Duodenal mucosa (tissue), 2 donors: Measurements from ENCODE around the gene TUBB2B.
A peak's percentile ranks its signal among the peaks of the same experiment; 100 is the strongest.

ENCODE experiments used
- H3K27ac ChIP-seq: one replicate; pipeline ENCODE4 v1.7.0; 2013; ENCODE audit warnings: low read depth, low read length
- H3K27me3 ChIP-seq, 2 donors: one replicate each; pipeline ENCODE4 v1.7.0; 2013; ENCODE audit warnings: low read length in 2 of 2, control low read depth in 1 of 2; ENCODE audit not compliant: insufficient read depth in 2 of 2, control insufficient read depth in 1 of 2
- H3K36me3 ChIP-seq, 2 donors: one replicate each; pipeline ENCODE4 v1.7.0; 2013; ENCODE audit warnings: low read length in 2 of 2, control low read depth in 1 of 2; ENCODE audit not compliant: insufficient read depth in 2 of 2, control insufficient read depth in 1 of 2
- H3K4me1 ChIP-seq, 2 donors: one replicate each; pipeline ENCODE4 v1.7.0; 2013; ENCODE audit warnings: low read length in 2 of 2, control low read depth in 1 of 2; ENCODE audit not compliant: insufficient read depth in 2 of 2, control insufficient read depth in 1 of 2
- H3K4me3 ChIP-seq, 2 donors: one replicate each; pipeline ENCODE4 v1.7.0; 2013; ENCODE audit warnings: low read length in 2 of 2, low read depth in 1 of 2
- H3K9ac ChIP-seq, 2 donors: one replicate each; pipeline ENCODE4 v1.7.0; 2013; ENCODE audit warnings: low read length in 2 of 2, low read depth in 1 of 2
- H3K9me3 ChIP-seq, 2 donors: one replicate each; pipeline ENCODE4 v1.7.0; 2013; ENCODE audit warnings: low read length in 2 of 2, control low read depth in 1 of 2; ENCODE audit not compliant: control insufficient read depth in 1 of 2

Gene TUBB2B

DNA sequence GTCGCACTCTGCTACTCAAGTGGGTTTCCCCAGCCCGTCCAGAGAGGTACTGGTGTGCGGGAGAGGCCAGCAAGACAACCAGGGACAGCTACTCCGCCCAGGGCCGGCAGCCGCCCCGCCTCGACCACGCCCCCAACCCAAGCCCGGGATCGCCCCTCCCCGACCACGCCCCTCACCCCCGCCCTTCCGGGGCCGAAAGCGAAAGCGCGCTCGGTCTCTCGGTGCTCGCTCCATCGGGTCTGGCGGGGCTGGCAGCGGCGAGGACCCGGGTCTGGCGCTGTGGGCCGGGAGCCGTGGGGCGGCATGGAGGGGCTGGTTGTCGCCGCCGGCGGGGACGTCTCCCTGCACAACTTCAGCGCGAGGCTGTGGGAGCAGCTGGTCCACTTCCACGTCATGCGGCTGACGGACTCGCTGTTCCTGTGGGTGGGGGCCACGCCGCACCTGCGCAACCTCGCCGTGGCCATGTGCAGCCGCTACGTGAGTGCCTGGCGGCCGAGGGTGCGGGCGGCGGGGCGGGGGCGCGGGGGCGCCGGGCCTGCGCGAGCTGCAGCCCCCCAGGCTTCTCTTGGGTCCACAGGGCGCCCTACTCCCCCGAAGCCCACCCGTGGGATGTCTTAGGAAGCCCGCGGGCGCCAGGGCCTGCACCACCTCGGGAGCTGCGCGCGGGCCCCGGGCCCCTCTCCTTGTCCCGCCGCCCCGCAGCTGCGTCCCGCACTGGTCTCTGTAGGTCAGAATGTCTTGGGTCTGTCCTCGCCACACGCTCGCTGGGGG lies 31.5 kb upstream of the TUBB2B start, which contains the start of gene PSMG4:
PSMG4 (plus strand) TSS at position 228 of the 771 bp plus-strand sequence; CDS start at position 304, 76 bp downstream.
- H3K27ac ChIP-seq: peak within 1 kb of the TSS; percentile 63

DNA sequence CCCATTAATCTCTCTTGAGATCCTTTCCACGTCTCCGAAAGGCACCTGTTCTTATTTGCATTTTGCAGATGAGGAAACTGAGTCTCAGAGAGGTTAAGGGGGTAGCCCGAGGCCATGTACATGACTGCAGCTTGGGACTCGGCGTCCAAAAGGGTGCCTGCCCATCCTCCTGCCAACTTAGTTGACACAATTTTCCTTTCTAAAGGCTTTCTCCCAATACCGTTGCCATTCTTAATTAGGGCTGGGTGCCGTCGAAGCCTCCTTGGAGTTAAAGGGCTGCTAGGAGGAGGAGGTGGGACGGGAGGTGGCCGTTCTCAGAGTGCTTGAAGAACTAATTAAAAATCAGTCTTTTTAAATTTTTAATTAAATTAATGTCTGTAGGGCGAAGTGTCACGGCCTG lies 30.7 kb upstream of the TUBB2B start:
- Histone ChIP-seq H3K9ac (peak overlapping the region in 1 of 2 donors; percentile 51), H3K36me3 (peaks cover 0 to 3% of the 10 kb centered on the region in 2 donors), H3K27ac (no peak overlapping the region)

More for the DNA sequence above, 31.5 kb upstream of the TUBB2B start, which contains the start of gene PSMG4:
- Histone ChIP-seq H3K4me1 (peaks cover 6 to 25% of the 10 kb centered on the region in 2 donors), H3K36me3 (peaks cover 0 to 10% of the 10 kb centered on the region in 2 donors), H3K27me3 (no peaks in the 10 kb centered on the region), H3K9me3 (no peaks in the 10 kb centered on the region), H3K4me3 (peak within 1 kb of the TSS; percentile 76 to 94), H3K9ac (peak within 1 kb of the TSS; percentile 51 to 56)

DNA sequence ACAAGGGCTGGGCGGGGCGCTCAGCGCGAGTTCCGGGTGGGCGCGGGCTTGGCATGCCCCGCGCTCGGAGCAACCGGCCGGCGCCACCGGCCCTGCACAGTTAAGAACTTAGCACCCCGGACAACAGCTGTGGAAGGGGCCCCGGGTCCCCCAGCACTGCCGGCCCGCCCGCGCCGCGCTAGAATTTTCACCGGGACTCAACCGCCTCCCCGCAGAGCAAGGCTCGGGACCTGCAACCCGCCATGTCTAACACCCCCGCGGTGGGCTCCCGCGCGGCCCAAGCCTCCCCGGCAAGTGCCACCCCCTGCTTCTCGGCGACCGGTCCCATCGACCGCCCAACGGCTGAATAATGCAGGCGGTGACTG lies 26.1 kb upstream of the TUBB2B start:
- Histone ChIP-seq H3K27ac (no peak overlapping the region), H3K4me3 (no peak overlapping the region), H3K27me3 (no peaks in the 10 kb centered on the region), H3K9ac (no peak overlapping the region), H3K4me1 (peaks cover 6 to 14% of the 10 kb centered on the region in 2 donors), H3K36me3 (no peaks in the 10 kb centered on the region), H3K9me3 (no peaks in the 10 kb centered on the region)

More for the DNA sequence above, 30.7 kb upstream of the TUBB2B start:
- Histone ChIP-seq H3K9me3 (no peaks in the 10 kb centered on the region), H3K27me3 (no peaks in the 10 kb centered on the region), H3K4me1 (peaks cover 6 to 21% of the 10 kb centered on the region in 2 donors), H3K4me3 (peak overlapping the region; percentile 76 to 94)

DNA sequence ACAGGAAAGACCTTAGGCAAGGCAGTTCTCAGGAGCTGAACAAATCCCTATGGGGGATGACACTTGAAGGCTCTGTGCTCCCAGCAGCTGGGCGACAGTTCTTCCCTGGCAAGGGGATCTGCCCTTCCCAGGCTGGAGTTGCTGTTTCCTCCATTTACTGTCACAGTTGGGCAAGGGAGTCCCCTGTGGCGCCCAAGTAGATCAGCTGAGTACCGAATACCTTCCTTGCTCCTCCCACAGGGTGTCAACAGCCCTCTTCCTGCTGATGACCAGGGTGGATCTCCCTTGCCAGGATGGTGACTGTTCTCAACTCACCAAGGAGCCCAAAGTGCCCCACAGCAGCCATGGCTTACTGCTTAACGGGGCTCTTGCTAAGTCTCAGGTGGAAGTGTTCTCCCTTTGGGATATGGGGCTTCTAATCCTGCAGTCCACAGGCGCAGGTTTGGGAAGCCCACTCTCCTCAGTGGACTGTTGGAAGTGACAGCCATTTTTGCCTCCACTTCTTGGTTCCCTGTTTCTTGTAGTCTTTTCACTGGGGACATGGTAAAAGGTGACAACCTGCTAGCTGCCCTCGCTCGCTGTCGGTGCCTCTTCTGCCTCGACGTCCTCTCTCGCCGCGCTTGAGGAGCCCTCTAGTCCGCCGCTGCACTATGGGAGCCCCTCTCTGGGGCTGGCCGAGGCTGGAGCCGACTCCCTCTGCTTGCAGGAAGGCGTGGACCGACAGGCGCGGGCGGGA lies 25.6 kb upstream of the TUBB2B start:
- no peaks in the 10 kb centered on the region for H3K9me3 ChIP-seq
- H3K36me3 ChIP-seq: no peaks in the 10 kb centered on the region
- no peaks in the 10 kb centered on the region for H3K27me3 ChIP-seq
- H3K9ac ChIP-seq: no peak overlapping the region
- no peak overlapping the region for H3K27ac ChIP-seq
- H3K4me3 ChIP-seq: no peak overlapping the region
- H3K4me1 ChIP-seq: peaks cover 8 to 9% of the 10 kb centered on the region in 2 donors

DNA sequence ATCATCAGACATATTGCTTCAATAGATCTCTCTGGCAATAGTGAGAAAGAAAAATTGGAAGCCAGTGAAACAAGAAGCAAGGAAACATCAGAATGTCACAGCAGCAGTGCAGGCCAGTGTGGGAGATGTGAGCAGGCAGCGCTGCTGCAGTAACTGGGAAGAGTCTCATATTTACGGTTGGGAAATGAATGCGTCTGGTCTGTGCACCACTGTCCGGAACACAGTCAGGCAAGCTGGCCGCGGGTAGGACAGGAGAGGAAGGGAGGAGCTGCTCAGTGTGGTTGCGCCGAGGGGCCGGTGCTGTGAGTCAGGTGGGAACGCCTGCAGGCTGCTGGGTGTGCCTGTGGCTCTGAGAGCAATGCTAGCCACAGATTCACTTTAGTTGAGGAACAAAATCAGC lies 24.9 kb upstream of the TUBB2B start:
- peaks cover 8 to 10% of the 10 kb centered on the region in 2 donors for H3K4me1 ChIP-seq
- H3K9ac ChIP-seq: no peak overlapping the region
- H3K4me3 ChIP-seq: no peak overlapping the region
- peaks cover 0 to 2% of the 10 kb centered on the region in 2 donors for H3K27me3 ChIP-seq
- no peak overlapping the region for H3K27ac ChIP-seq
- H3K36me3 ChIP-seq: no peaks in the 10 kb centered on the region
- no peaks in the 10 kb centered on the region for H3K9me3 ChIP-seq

DNA sequence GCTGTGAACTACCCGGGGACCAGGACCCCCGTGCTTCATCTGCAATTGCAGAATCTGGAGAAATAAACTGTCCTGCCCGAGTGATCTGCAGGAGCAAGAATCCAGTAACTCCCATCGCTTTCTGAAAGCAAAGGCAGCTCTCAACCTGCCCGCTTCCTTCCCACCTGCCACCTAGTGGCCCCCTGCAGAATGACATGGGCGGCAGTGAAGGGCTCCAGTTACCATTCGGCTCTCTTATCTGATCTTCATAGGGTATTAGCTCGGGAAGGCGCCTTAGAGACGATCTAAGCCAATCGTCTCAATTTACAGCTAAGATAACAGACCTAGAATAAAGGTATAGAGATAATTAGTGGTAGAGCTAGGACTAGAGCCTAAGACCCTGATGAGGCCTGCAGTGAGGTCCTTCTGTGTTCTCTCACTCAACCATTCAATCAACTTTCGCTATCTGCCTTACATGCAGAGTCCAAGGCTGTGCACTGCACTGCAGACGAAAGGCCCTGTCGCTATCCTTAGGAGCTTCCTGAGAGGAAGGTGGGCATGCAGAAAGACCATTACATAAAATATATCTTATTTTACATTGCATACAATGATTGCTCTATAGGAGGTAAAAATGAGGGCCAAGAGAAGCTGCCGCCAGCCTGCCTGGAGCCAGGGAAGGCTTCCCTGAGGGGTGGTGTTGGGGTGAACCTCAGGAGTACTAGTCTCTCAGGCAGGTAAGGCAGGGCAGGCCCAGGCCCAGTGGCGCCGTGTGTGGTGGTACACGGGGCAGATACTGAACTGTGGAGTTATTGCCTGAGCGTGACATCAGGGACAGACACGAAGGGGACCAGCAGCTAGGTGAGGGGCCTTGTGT lies 24.2 kb upstream of the TUBB2B start:
- Histone ChIP-seq H3K27me3 (peaks cover 0 to 4% of the 10 kb centered on the region in 2 donors), H3K36me3 (no peaks in the 10 kb centered on the region), H3K9me3 (no peaks in the 10 kb centered on the region), H3K4me1 (peaks cover 8 to 10% of the 10 kb centered on the region in 2 donors), H3K4me3 (peak overlapping the region in 1 of 2 donors; percentile 40), H3K9ac (no peak overlapping the region), H3K27ac (no peak overlapping the region)

DNA sequence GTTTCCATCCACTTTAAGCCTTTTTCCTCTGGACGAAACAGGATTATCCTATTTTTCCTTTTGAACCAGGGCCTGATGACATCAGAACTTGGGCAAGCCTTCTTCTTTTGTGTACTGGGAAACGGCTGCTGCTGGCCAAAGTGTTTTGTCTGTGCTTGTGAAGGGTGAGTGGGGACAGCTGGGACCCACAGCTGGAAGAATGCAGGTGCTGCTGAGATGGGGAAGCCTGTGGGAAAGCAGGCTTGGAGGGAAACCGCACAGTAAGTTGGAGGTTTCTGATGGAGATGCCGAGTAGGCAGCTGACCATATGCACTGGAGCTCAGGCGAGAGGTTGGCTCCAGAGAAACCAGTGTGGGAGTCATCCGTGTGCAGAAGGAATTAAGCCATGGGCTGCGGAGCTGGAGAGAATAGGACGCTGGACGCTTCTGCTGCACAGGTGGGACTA lies 22.8 kb upstream of the TUBB2B start:
- peaks cover 0 to 4% of the 10 kb centered on the region in 2 donors for H3K27me3 ChIP-seq
- no peak overlapping the region for H3K9ac ChIP-seq
- H3K27ac ChIP-seq: no peak overlapping the region
- no peak overlapping the region for H3K4me3 ChIP-seq
- no peaks in the 10 kb centered on the region for H3K9me3 ChIP-seq
- peaks cover 8 to 10% of the 10 kb centered on the region in 2 donors for H3K4me1 ChIP-seq
- no peaks in the 10 kb centered on the region for H3K36me3 ChIP-seq

DNA sequence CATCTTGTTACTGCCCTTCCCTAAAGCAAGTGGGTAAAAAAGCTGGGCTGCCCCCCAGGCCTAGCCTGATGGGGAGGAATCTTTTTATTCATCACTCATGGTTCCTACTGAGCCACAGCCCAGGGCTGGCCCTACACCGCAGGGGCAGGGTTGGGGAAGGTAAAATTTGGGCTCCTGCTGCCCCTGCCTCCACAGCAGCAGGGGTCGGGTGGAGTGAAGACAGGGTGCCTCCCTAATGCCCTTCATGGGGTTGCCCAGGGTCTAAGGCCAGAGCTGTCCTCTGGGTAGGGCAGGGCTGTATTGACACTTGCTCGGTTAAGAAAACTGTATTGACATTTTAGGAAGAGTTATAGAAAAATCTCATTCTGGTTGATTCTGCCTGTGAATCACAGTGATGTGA lies 22.4 kb upstream of the TUBB2B start:
- H3K4me3 ChIP-seq: no peak overlapping the region
- no peak overlapping the region for H3K27ac ChIP-seq

DNA sequence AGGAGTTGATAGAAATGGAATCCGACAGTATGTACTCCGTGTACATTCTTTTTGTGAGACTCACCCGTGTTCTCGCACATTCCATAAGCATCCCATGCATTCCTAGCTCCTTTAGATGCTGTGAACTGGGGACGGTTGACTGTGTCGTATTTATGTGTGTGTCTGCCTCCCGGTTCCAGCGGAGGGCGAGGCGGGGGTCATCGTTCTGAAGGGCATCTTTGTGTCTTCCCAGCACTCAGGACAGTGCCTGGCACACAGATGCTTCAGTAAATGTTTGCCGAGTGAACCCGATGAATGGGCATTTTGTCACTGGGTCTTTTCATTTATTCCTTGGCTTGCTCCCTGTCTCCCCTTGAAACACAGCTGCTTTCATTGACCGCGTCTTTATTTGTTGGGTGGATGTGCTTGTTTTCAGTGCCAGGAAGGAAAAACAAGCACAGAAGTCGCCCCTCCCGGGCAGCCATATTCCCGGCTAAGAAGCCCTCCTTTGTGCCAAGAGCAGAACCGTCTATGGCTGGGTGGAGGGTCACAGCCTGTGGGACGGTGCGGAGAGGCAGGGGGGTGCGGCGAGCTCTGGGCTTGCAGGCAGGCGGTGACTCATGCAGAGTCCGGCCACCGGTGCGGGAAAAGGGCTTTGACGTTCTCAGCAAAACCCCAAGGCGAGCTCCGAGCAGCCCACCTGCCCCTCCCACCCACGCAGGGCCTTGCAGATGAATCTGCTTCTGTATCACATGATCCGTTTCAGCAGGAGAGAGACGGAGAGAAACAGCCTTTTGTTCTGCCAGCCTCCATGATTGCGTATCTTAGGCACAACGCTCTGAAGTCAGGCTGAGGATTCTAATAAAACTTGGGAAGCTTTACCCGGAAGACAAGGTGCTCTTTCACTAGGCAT lies 20.0 kb upstream of the TUBB2B start:
- H3K4me1 ChIP-seq: peaks cover 8 to 10% of the 10 kb centered on the region in 2 donors
- H3K27ac ChIP-seq: no peak overlapping the region
- H3K9ac ChIP-seq: no peak overlapping the region
- peak overlapping the region; percentile 50 for H3K4me3 ChIP-seq
- peaks cover 0 to 6% of the 10 kb centered on the region in 2 donors for H3K27me3 ChIP-seq
- no peaks in the 10 kb centered on the region for H3K9me3 ChIP-seq
- no peaks in the 10 kb centered on the region for H3K36me3 ChIP-seq

More for the DNA sequence above, 22.4 kb upstream of the TUBB2B start:
- Histone ChIP-seq H3K36me3 (no peaks in the 10 kb centered on the region), H3K9me3 (no peaks in the 10 kb centered on the region), H3K4me1 (peaks cover 8 to 10% of the 10 kb centered on the region in 2 donors), H3K27me3 (peaks cover 0 to 4% of the 10 kb centered on the region in 2 donors), H3K9ac (no peak overlapping the region)
